ENCODE measurements around the gene SYNPO2L. TPM values are rescaled to one million over a fixed set of nuclear protein-coding genes. Genes with fewer than 3 reads are reported as not detected.

The SYNPO2L gene
- total and polyA plus RNA-seq, 2 donors (not counting 1 experiment from before 2014, with no cell fraction given): under 0.01 to 0.27 TPM

GRCh38 chr10:73627300-73627699 lies 28.5 kb downstream of the SYNPO2L start:
- no peak overlapping the region for H3K4me2 ChIP-seq (ENCODE audit: extremely low read depth, insufficient read depth, low read length)
- no peaks in the 10 kb centered on the region for H3K27me3 ChIP-seq (ENCODE audit: control insufficient read depth, insufficient read depth, low read length)
- H3K27ac ChIP-seq (ENCODE audit: insufficient read depth, low read length): no peak overlapping the region
- no peak for DNase-seq (ENCODE audit: low read depth in 2 of 2)
- H3K79me2 ChIP-seq (ENCODE audit: control insufficient read depth, insufficient read depth, low read length): no peaks in the 10 kb centered on the region
- no peaks in the 10 kb centered on the region for H3K36me3 ChIP-seq (ENCODE audit: control insufficient read depth, insufficient read depth, low read length)
- TF ChIP-seq EZH2 (IDR thresholded peaks at IDR 0.05; ENCODE audit: low read length, missing control alignments): no peak
- TF ChIP-seq CTCF (conservative IDR thresholded peaks at IDR 0.05 in 1 of 2, IDR thresholded peaks at IDR 0.05 in 1 of 2; ENCODE audit: low read depth in 1 of 2, low read length in 2 of 2): no peak
- H3K9me3 ChIP-seq (ENCODE audit: control insufficient read depth, insufficient read depth, low read depth, low read length): no peaks in the 10 kb centered on the region
- H3K9ac ChIP-seq (ENCODE audit: insufficient read depth, low read length): no peak overlapping the region
- H2AFZ ChIP-seq (ENCODE audit: low read length): no peak overlapping the region
- no peaks in the 10 kb centered on the region for H4K20me1 ChIP-seq (ENCODE audit: control insufficient read depth, extremely low read depth, insufficient read depth, low read length)
- H3K4me1 ChIP-seq (ENCODE audit: control insufficient read depth, extremely low read depth, insufficient read depth, low read length): peaks cover 6% of the 10 kb centered on the region
- no peak overlapping the region for H3K4me3 ChIP-seq (replicated peaks in 1 of 4; ENCODE audit: control extremely low read depth in 1 of 4, insufficient read depth in 1 of 4, low read depth in 3 of 4, low read length in 4 of 4)

DNA sequence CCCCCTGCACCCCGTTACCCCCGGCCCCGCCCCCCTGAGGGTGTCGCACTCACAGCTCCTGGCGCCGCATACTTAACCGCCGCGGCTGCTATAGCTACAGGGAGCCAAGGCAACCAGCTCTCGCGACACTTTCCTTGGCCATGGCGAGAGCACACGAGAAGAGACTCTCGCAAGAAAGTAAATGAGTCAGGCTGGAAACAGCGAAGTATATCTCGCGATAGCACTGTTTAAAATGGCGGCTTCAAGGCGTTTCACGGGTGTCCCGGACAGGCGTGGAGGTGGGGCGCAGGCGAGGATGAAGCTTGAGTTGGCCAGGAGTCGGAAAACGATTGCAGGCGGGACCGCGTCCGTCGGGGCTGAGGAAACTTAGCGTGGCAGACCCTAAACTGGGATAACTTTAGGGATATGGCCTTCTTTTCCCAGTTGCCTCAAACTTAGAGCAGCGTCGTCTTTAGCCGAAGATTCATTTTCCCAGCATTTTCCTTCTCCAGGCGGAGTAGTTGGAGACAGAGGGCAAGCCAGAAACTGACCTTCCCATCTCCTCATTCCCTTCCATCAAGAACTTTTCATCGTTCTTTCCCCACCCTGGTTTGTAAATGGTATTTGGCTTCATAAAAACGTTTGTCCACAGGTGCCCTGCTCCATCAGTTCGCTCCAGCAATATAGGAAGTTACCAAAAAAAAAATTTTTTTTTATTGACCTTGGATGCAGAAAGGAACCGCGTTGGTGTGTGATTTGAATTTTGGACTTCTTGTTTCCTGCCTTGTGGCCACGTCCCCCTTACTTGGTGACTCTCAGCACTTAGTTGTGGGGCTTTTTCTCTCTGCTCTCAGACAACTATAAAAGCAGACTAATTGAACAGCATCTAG lies 29.7 kb downstream of the SYNPO2L start:
- Histone ChIP-seq H2AFZ (ENCODE audit: low read length) (peak overlapping the region; percentile 95), H3K27ac (ENCODE audit: insufficient read depth, low read length) (peak overlapping the region; percentile 85), H3K79me2 (ENCODE audit: control insufficient read depth, insufficient read depth, low read length) (no peaks in the 10 kb centered on the region), H3K27me3 (ENCODE audit: control insufficient read depth, insufficient read depth, low read length) (no peaks in the 10 kb centered on the region), H3K36me3 (ENCODE audit: control insufficient read depth, insufficient read depth, low read length) (no peaks in the 10 kb centered on the region), H3K9me3 (ENCODE audit: control insufficient read depth, insufficient read depth, low read depth, low read length) (no peaks in the 10 kb centered on the region), H3K9ac (ENCODE audit: insufficient read depth, low read length) (peak overlapping the region; percentile 86), H3K4me3 (replicated peaks in 1 of 4; ENCODE audit: control extremely low read depth in 1 of 4, insufficient read depth in 1 of 4, low read depth in 3 of 4, low read length in 4 of 4) (peak overlapping the region; percentile 79 to 95 (median 88)), H3K4me1 (ENCODE audit: control insufficient read depth, extremely low read depth, insufficient read depth, low read length) (peaks cover 6% of the 10 kb centered on the region), H3K4me2 (ENCODE audit: extremely low read depth, insufficient read depth, low read length) (peak overlapping the region; percentile 88), H4K20me1 (ENCODE audit: control insufficient read depth, extremely low read depth, insufficient read depth, low read length) (no peaks in the 10 kb centered on the region)
- no peak for TF ChIP-seq CTCF (conservative IDR thresholded peaks at IDR 0.05 in 1 of 2, IDR thresholded peaks at IDR 0.05 in 1 of 2; ENCODE audit: low read depth in 1 of 2, low read length in 2 of 2)
- TF ChIP-seq EZH2 (IDR thresholded peaks at IDR 0.05; ENCODE audit: low read length, missing control alignments): no peak
- peak; percentile 96 to 98 for DNase-seq (ENCODE audit: low read depth in 2 of 2)

DNA sequence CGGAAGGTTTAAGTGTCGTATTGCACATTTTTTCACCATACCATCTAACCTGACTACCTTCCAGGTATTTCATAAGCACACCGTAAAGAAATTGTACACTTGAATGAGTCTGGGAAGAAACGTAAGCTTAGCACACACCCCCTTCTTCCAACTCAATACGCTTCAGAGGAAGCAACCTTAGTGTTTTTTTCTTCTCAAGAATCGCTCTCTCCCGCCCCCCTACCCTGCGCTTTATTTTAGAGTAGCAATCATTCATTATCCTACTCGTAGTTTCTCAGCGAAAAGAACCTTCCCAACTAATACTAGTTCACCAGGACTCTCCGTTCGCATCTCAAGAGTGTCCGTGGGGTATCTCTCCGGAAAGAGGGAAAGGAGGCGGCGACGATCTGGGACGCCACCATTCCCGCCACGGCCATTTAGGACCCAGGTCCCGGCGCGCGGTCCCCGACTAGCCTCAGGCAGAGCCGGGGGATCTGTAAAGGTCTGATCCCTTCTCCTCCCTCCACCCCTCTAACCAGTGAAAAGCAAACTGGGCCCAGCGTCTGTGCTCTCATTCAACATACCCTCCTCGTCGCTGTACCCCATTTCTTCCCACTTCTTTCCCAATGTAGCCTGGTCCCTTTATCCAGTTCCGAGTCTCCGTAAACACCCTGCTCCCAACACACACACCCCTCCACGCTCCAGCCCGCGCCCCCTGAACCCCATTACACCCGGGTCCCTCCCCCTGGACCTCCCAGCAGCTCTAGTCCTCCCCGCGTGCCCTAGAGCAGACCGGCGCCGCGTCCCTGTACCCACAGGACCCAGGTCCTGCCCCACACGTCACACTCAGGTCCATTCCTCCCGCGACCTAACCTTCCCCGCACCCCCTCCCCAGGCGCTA lies 30.6 kb downstream of the SYNPO2L start:
- no peaks in the 10 kb centered on the region for H3K27me3 ChIP-seq (ENCODE audit: control insufficient read depth, insufficient read depth, low read length)
- no peaks in the 10 kb centered on the region for H3K9me3 ChIP-seq (ENCODE audit: control insufficient read depth, insufficient read depth, low read depth, low read length)
- no peaks in the 10 kb centered on the region for H3K36me3 ChIP-seq (ENCODE audit: control insufficient read depth, insufficient read depth, low read length)
- no peaks in the 10 kb centered on the region for H4K20me1 ChIP-seq (ENCODE audit: control insufficient read depth, extremely low read depth, insufficient read depth, low read length)
- peaks cover 6% of the 10 kb centered on the region for H3K4me1 ChIP-seq (ENCODE audit: control insufficient read depth, extremely low read depth, insufficient read depth, low read length)
- no peak for TF ChIP-seq EZH2 (IDR thresholded peaks at IDR 0.05; ENCODE audit: low read length, missing control alignments)
- TF ChIP-seq CTCF (conservative IDR thresholded peaks at IDR 0.05 in 1 of 2, IDR thresholded peaks at IDR 0.05 in 1 of 2; ENCODE audit: low read depth in 1 of 2, low read length in 2 of 2): no peak
- peak overlapping the region; percentile 96 for H2AFZ ChIP-seq (ENCODE audit: low read length)
- peak overlapping the region; percentile 67 for H3K9ac ChIP-seq (ENCODE audit: insufficient read depth, low read length)
- peak overlapping the region; percentile 79 to 95 (median 88) for H3K4me3 ChIP-seq (replicated peaks in 1 of 4; ENCODE audit: control extremely low read depth in 1 of 4, insufficient read depth in 1 of 4, low read depth in 3 of 4, low read length in 4 of 4)
- peak overlapping the region; percentile 78 for H3K27ac ChIP-seq (ENCODE audit: insufficient read depth, low read length)
- H3K4me2 ChIP-seq (ENCODE audit: extremely low read depth, insufficient read depth, low read length): peak overlapping the region; percentile 92
- H3K79me2 ChIP-seq (ENCODE audit: control insufficient read depth, insufficient read depth, low read length): no peaks in the 10 kb centered on the region
- peak; percentile 25 to 42 for DNase-seq (ENCODE audit: low read depth in 2 of 2)

All from fibroblast of lung (primary cell).